K562 (cell line): ENCODE data around the gene ZNF584. TPM values are rescaled to one million over a fixed set of nuclear protein-coding genes. Genes with fewer than 3 reads are reported as not detected.
A peak's percentile ranks its signal among the peaks of the same experiment; 100 is the strongest.

Source experiments
- ATAC-seq: fragments of 200-7000 bp; cut with Tn5 transposase; 3 replicates; pipeline ENCODE4 v1.9.1; 2020; ENCODE audit warnings: moderate library complexity
- BruUV-seq: library from RNA; stranded (reverse); fragments of 400-500 nt; replicated peaks from 2 replicates; lab custom pipeline; 2021; lab: Mats Ljungman, UMichigan
- CTCF ChIA-PET: fragments of 300-600 bp; formaldehyde crosslinking; extraction: SDS; loops from one replicate; lab custom pipeline; 2021; ENCODE audit warnings: low intra/inter-chr PET ratio; lab: Yijun Ruan, JAX
- POLR2A ChIA-PET: fragments of 300-600, 350-650 bp; sonication (Branson Sonifier 250); formaldehyde crosslinking; extraction: SDS; loops from one replicate; lab custom pipeline; 2021; ENCODE audit warnings: antibody characterized with exemption, inconsistent platforms; lab: Yijun Ruan, JAX
- DNase-seq, 4 experiments: peaks; one replicate each; pipeline versions ENCODE4 v3.0.0 to v3.0.0-alpha.2; 2011 to 2018; ENCODE audit warnings: low spot score in 3 of 4, mixed read lengths in 3 of 4; ENCODE audit errors: extremely low read depth in 1 of 4
- FAIRE-seq: peaks from 2 replicates; lab custom pipeline; 2011; peaks lifted over from hg19 to GRCh38; lab: Jason Lieb, UNC
- H2AFZ ChIP-seq: 2 replicates; pipeline ENCODE4 v1.6.0; 2011; ENCODE audit warnings: low read depth, low read length, control low read depth, inconsistent platforms
- H3K27ac ChIP-seq: fragments of 200-600 bp; 3 replicates; pipeline ENCODE4 v1.8.0; 2011; ENCODE audit warnings: low read depth, mild to moderate bottlenecking, control low read depth, inconsistent platforms, low read length, moderate library complexity, mixed read lengths; ENCODE audit errors: extremely low read depth
- H3K27me3 ChIP-seq, 2 experiments: fragments of 300-600 bp in 1 of 2; 2 replicates in 1 of 2; 3 replicates in 1 of 2; pipeline versions ENCODE4 v1.6.0 to v1.8.0; 2011; ENCODE audit warnings: inconsistent platforms in 2 of 2, low read length in 2 of 2, mild to moderate bottlenecking in 1 of 2, mixed read lengths in 1 of 2, moderate library complexity in 1 of 2; ENCODE audit not compliant: control insufficient read depth in 2 of 2, insufficient read depth in 2 of 2
- H3K36me3 ChIP-seq: fragments of 300-600 bp; 3 replicates; pipeline ENCODE4 v1.8.0; 2011; ENCODE audit warnings: mild to moderate bottlenecking, low read length, inconsistent platforms; ENCODE audit not compliant: control insufficient read depth, insufficient read depth
- H3K4me1 ChIP-seq, 2 experiments: fragments of 200-600 bp in 1 of 2; replicated peaks in 1 of 2; 2 replicates in 1 of 2; 3 replicates in 1 of 2; pipeline versions ENCODE4 v1.5.1 to v1.8.0; 2011; ENCODE audit warnings: inconsistent platforms in 2 of 2, low read length in 2 of 2, mild to moderate bottlenecking in 1 of 2, mixed read lengths in 1 of 2, moderate library complexity in 1 of 2; ENCODE audit not compliant: control insufficient read depth in 2 of 2, insufficient read depth in 2 of 2
- H3K4me2 ChIP-seq: 2 replicates; pipeline ENCODE4 v1.6.1; 2011; ENCODE audit warnings: low read length, control low read depth, inconsistent platforms, mixed read lengths; ENCODE audit not compliant: insufficient read depth
- H3K4me3 ChIP-seq: fragments of 200-600 bp; sonication (generic), shearing (Covaris generic); 2 replicates; pipeline ENCODE4 v1.5.1; 2016; ENCODE audit warnings: control low read depth, inconsistent platforms
- H3K79me2 ChIP-seq: fragments of 200-600 bp; 3 replicates; pipeline ENCODE4 v1.8.0; 2011; ENCODE audit warnings: low read length, inconsistent platforms; ENCODE audit not compliant: control insufficient read depth, insufficient read depth
- H3K9ac ChIP-seq, 2 experiments: 2 replicates each; pipeline versions ENCODE4 v1.6.0 to v1.6.1; 2011; ENCODE audit warnings: low read depth in 2 of 2, low read length in 2 of 2, control low read depth in 1 of 2, inconsistent platforms in 1 of 2, mild to moderate bottlenecking in 1 of 2, mixed read lengths in 1 of 2; ENCODE audit not compliant: insufficient read depth in 1 of 2
- H3K9me1 ChIP-seq: one replicate; pipeline ENCODE4 v1.6.0; 2011; ENCODE audit warnings: inconsistent platforms, mild to moderate bottlenecking, low read length, moderate library complexity; ENCODE audit not compliant: control insufficient read depth, insufficient read depth
- H3K9me3 ChIP-seq: replicated peaks from 2 replicates; pipeline ENCODE4 v1.5.1; 2011; ENCODE audit warnings: low read depth, low read length, inconsistent platforms; ENCODE audit not compliant: control insufficient read depth, insufficient read depth
- H4K20me1 ChIP-seq: replicated peaks from 2 replicates; pipeline ENCODE4 v1.6.1; 2011; ENCODE audit warnings: low read length, inconsistent platforms, mixed read lengths; ENCODE audit not compliant: control insufficient read depth, insufficient read depth
- CHD1 ChIP-seq: fragments of 200-600 bp; sonication (generic); IDR thresholded peaks from one replicate; pipeline ENCODE4 v1.6.1; 2012; ENCODE audit warnings: mild to moderate bottlenecking, moderate library complexity, low read length, inconsistent platforms
- FOXO4 ChIP-seq: fragments of 450-650 bp; formaldehyde crosslinking; IDR thresholded peaks from 2 replicates; pipeline ENCODE4 v1.4.0; 2020; ENCODE audit warnings: mild to moderate bottlenecking, moderate library complexity
- TEAD2 ChIP-seq: fragments of 450-650 bp; IDR thresholded peaks from 2 replicates; pipeline ENCODE4 v1.6.1; 2016; ENCODE audit warnings: missing genetic modification characterization, control low read depth, missing compliant biosample characterization
- TFE3 ChIP-seq: fragments of 450-650 bp; formaldehyde crosslinking; IDR thresholded peaks from 2 replicates; pipeline ENCODE4 v1.4.0; 2020; ENCODE audit warnings: mild to moderate bottlenecking, mixed read lengths
- WGBS: fragments of 100-300 bp; shearing (Covaris generic); methylation state at CpG from one replicate; pipeline ENCODE4 v1.1.6; 2016; ENCODE audit warnings: low coverage, mixed read lengths; ENCODE audit not compliant: insufficient coverage; ENCODE audit errors: missing lambda C conversion rate; 5-methylcytosine and 5-hydroxymethylcytosine counted together
- in situ Hi-C: fragments of 300-500 bp; cut with MboI; formaldehyde crosslinking; loops from 4 replicates; pipeline ENCODE4 v1.15.0; 2018; ENCODE audit warnings: inconsistent platforms, mixed read lengths
- intact Hi-C: fragments of 100-400 bp; cut with micrococcal nuclease; formaldehyde crosslinking; loops from 2 replicates; pipeline ENCODE4 v1.14.2; 2022
- polyA plus RNA-seq, 8 experiments: library from polyadenylated mRNA; depleted of rRNA in 4 of 8; stranded (reverse) in 5 of 8; unstranded in 3 of 8; fragments of >200 nt; fragmentation: Nextera tagmentation in 2 of 8; fragmentation: Illumina TruSeq in 1 of 8; extraction: Ambion mirVana in 2 of 8; extraction: Trizol in 1 of 8; gene quantifications; 2 replicates each; pipeline versions ENCODE4 v1.2.1 to v1.2.3, GENCODE V29; 2011 to 2014; ENCODE audit warnings: inconsistent platforms in 1 of 8, missing spikeins in 1 of 8
- total RNA-seq, 7 experiments: library from RNA; depleted of rRNA in 6 of 7; stranded (reverse); fragments of >200 nt in 6 of 7; fragmentation: Illumina TruSeq in 2 of 7; extraction: Trizol in 2 of 7; gene quantifications; 2 replicates each; pipeline versions ENCODE4 v1.2.1 to v1.2.3, GENCODE V29; 2011 to 2021; ENCODE audit warnings: low replicate concordance in 1 of 7
- TF ChIP-seq, protein P1 (sequence below): sonication (generic); formaldehyde crosslinking; IDR thresholded peaks from 2 replicates; pipeline ENCODE4 v1.8.1; 2023; ENCODE audit warnings: mild to moderate bottlenecking, missing genetic modification reagents

The ZNF584 gene
- total and polyA plus RNA-seq, 9 of the 15 experiments (the other 6 are each of a cell fraction or from before 2014, with no cell fraction given): 5.8 to 43.4 (median 24.6) TPM

GRCh38 chr19:58367698-58368454 lies 40.6 kb upstream of the ZNF584 start:
- Histone ChIP-seq H3K36me3 (no peaks in the 10 kb centered on the region), H3K9me3 (no peaks in the 10 kb centered on the region), H3K4me1 (peaks cover 0 to 22% of the 10 kb centered on the region in 2 experiments; a peak in 2 of 5 replicates), H3K9me1 (no peaks in the 10 kb centered on the region), H3K27ac (no peak overlapping the region), H3K4me2 (no peak overlapping the region), H3K27me3 (no peaks in the 10 kb centered on the region), H3K79me2 (no peaks in the 10 kb centered on the region), H4K20me1 (no peaks in the 10 kb centered on the region), H3K9ac (no peak overlapping the region), H2AFZ (no peak overlapping the region), H3K4me3 (no peak overlapping the region)
- ATAC-seq (no peak), FAIRE-seq (no peak), DNase-seq (no peak)
- POLR2A ChIA-PET: no interaction called here
- CTCF ChIA-PET: no interaction called here
- intact Hi-C loops (no loop called here), in situ Hi-C loops (no loop called here)
- TF ChIP-seq TEAD2 (tag) (no peak), TFE3 (CRISPR knock-in tag) (no peak), CHD1 (no peak), FOXO4 (CRISPR knock-in tag) (no peak)
- TF ChIP-seq, protein P1, sequence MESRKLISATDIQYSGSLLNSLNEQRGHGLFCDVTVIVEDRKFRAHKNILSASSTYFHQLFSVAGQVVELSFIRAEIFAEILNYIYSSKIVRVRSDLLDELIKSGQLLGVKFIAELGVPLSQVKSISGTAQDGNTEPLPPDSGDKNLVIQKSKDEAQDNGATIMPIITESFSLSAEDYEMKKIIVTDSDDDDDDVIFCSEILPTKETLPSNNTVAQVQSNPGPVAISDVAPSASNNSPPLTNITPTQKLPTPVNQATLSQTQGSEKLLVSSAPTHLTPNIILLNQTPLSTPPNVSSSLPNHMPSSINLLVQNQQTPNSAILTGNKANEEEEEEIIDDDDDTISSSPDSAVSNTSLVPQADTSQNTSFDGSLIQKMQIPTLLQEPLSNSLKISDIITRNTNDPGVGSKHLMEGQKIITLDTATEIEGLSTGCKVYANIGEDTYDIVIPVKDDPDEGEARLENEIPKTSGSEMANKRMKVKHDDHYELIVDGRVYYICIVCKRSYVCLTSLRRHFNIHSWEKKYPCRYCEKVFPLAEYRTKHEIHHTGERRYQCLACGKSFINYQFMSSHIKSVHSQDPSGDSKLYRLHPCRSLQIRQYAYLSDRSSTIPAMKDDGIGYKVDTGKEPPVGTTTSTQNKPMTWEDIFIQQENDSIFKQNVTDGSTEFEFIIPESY (CRISPR knock-in tag): peak; percentile 53
- WGBS: 95% methylated on average over 79 of the region's 106 CpGs
- BruUV-seq: no TSS peak
